Fibroblast of skin of right biceps (primary cell): ENCODE measurements around the gene AMZ1.
A peak's percentile ranks its signal among the peaks of the same experiment; 100 is the strongest.
"Not testable (repeated sequence)": the region's sequence is repeated elsewhere in the genome, so short reads cannot be mapped to it uniquely, and the experiment has no call there.

ENCODE experiments used
- DNase-seq: peaks from one replicate; pipeline ENCODE4 v3.0.0-alpha.2; 2013

Gene AMZ1

GRCh38 chr7:2670171-2670570 is 17.8 kb upstream of the AMZ1 start:
- DNase-seq = no peak

GRCh38 chr7:2670720-2671391 is 17.1 kb upstream of the AMZ1 start:
- peak; percentile 48 for DNase-seq

GRCh38 chr7:2673214-2673613 is 14.8 kb upstream of the AMZ1 start:
- DNase-seq = not testable (repeated sequence)

GRCh38 chr7:2673934-2674333 is 14.1 kb upstream of the AMZ1 start:
- no peak for DNase-seq

- DNase-seq = no peak
Measured at GRCh38 chr7:2675256-2675764, 12.7 kb upstream of the AMZ1 start.

- DNase-seq = not testable (repeated sequence)
Measured at GRCh38 chr7:2676576-2676975, 11.4 kb upstream of the AMZ1 start.

GRCh38 chr7:2678454-2678853 is 9.5 kb upstream of the AMZ1 start:
- not testable (repeated sequence) for DNase-seq

- DNase-seq = not testable (repeated sequence)
Measured at GRCh38 chr7:2679135-2680127, 8.6 kb upstream of the AMZ1 start.

- DNase-seq = no peak
Measured at GRCh38 chr7:2680256-2680655, 7.7 kb upstream of the AMZ1 start.

- DNase-seq = peak; percentile 52
Measured at GRCh38 chr7:2680792-2681490, 7.1 kb upstream of the AMZ1 start.

GRCh38 chr7:2681929-2682799 is 5.8 kb upstream of the AMZ1 start:
- no peak for DNase-seq

- DNase-seq = no peak
Measured at GRCh38 chr7:2684501-2684900, 3.5 kb upstream of the AMZ1 start.

GRCh38 chr7:2686101-2686500 is 1.9 kb upstream of the AMZ1 start:
- DNase-seq = no peak

- DNase-seq = peak; percentile 52
Measured at GRCh38 chr7:2687338-2687869, 598 bp upstream of the AMZ1 start.

- DNase-seq = no peak
Measured at GRCh38 chr7:2688409-2689342, 674 bp downstream of the AMZ1 start.

GRCh38 chr7:2689343-2689847 is 1.4 kb downstream of the AMZ1 start:
- DNase-seq = no peak

GRCh38 chr7:2689951-2690705 is 2.1 kb downstream of the AMZ1 start:
- peak; percentile 55 for DNase-seq

- no peak for DNase-seq
Measured at GRCh38 chr7:2691011-2691707, 3.2 kb downstream of the AMZ1 start.

GRCh38 chr7:2691932-2692439 is 4.0 kb downstream of the AMZ1 start:
- DNase-seq = not testable (repeated sequence)
